SK-N-SH (cell line): Measurements from ENCODE around the gene MLLT11. TPM values are rescaled to one million over a fixed set of nuclear protein-coding genes. Genes with fewer than 3 reads are reported as not detected.
A peak's percentile ranks its signal among the peaks of the same experiment; 100 is the strongest.

Source experiments
- ELF1 ChIP-seq: IDR thresholded peaks from 2 replicates; pipeline ENCODE4 v1.4.0; 2012
- FOSL2 ChIP-seq: IDR thresholded peaks from 2 replicates; pipeline ENCODE4 v1.4.0; 2012; ENCODE audit warnings: low read depth, mild to moderate bottlenecking, moderate library complexity, borderline replicate concordance
- FOXM1 ChIP-seq: IDR thresholded peaks from 2 replicates; pipeline ENCODE4 v1.4.0; 2012; ENCODE audit warnings: low read depth, mild to moderate bottlenecking
- GABPA ChIP-seq: IDR thresholded peaks from 2 replicates; pipeline ENCODE4 v1.4.0; 2012; ENCODE audit warnings: low read depth, mild to moderate bottlenecking
- GATA2 ChIP-seq: sonication (generic); formaldehyde crosslinking; IDR thresholded peaks from 2 replicates; pipeline ENCODE4 v1.5.0; 2020; ENCODE audit warnings: mild to moderate bottlenecking, missing genetic modification reagents
- JUND ChIP-seq: IDR thresholded peaks from 2 replicates; pipeline ENCODE4 v1.4.0; 2012
- MEF2A ChIP-seq: IDR thresholded peaks from 2 replicates; pipeline ENCODE4 v1.4.0; 2012; ENCODE audit warnings: low read depth, borderline replicate concordance
- NFIC ChIP-seq: IDR thresholded peaks from 2 replicates; pipeline ENCODE4 v1.4.0; 2012; ENCODE audit warnings: borderline replicate concordance
- NRF1 ChIP-seq: IDR thresholded peaks from 2 replicates; pipeline ENCODE4 v1.6.1; 2012; ENCODE audit warnings: low read depth, mild to moderate bottlenecking, low read length
- POLR2AphosphoS5 ChIP-seq: IDR thresholded peaks from 2 replicates; pipeline ENCODE4 v1.6.1; 2012; ENCODE audit warnings: low read depth, low read length
- RAD21 ChIP-seq: IDR thresholded peaks from 2 replicates; pipeline ENCODE4 v1.6.1; 2012; ENCODE audit warnings: mild to moderate bottlenecking, low read length
- RCOR1 ChIP-seq: fragments of 150-350 bp; IDR thresholded peaks from 2 replicates; pipeline ENCODE4 v1.6.1; 2017; ENCODE audit warnings: antibody characterized with exemption, low read length
- TEAD4 ChIP-seq: IDR thresholded peaks from 2 replicates; pipeline ENCODE4 v1.4.0; 2012; ENCODE audit warnings: mild to moderate bottlenecking, borderline replicate concordance; ENCODE audit not compliant: insufficient read depth
- polyA plus RNA-seq, 3 experiments: library from polyadenylated mRNA; depleted of rRNA; stranded (reverse); fragments of >200 nt; gene quantifications; 2 replicates each; pipeline ENCODE4 v1.2.3, GENCODE V29; 2012
- TF ChIP-seq, protein P1 (sequence below): fragments of 150-350 bp; IDR thresholded peaks from 2 replicates; pipeline ENCODE4 v1.6.1; 2017; ENCODE audit warnings: antibody characterized with exemption, low read length, low read depth, borderline replicate concordance
- TF ChIP-seq, protein P2 (sequence below): fragments of 200-600 bp; sonication (generic); IDR thresholded peaks from 2 replicates; pipeline ENCODE4 v1.6.1; 2017; ENCODE audit warnings: antibody characterized with exemption, mild to moderate bottlenecking, moderate library complexity
- TF ChIP-seq, protein P3 (sequence below): IDR thresholded peaks from 2 replicates; pipeline ENCODE4 v1.6.1; 2012; ENCODE audit warnings: mild to moderate bottlenecking, low read depth, low read length, moderate library complexity
- TF ChIP-seq, protein P4 (sequence below): fragments of 150-350 bp; IDR thresholded peaks from 2 replicates; pipeline ENCODE4 v1.6.1; 2016; ENCODE audit warnings: mild to moderate bottlenecking, low read depth, low read length
- TF ChIP-seq, protein P5 (sequence below): IDR thresholded peaks from 2 replicates; pipeline ENCODE4 v1.4.0; 2012; ENCODE audit warnings: low read depth, borderline replicate concordance

Gene MLLT11
- polyA plus RNA-seq, 1 of the 3 experiments (the other 2 are of a cell fraction): 26.7 TPM

DNA sequence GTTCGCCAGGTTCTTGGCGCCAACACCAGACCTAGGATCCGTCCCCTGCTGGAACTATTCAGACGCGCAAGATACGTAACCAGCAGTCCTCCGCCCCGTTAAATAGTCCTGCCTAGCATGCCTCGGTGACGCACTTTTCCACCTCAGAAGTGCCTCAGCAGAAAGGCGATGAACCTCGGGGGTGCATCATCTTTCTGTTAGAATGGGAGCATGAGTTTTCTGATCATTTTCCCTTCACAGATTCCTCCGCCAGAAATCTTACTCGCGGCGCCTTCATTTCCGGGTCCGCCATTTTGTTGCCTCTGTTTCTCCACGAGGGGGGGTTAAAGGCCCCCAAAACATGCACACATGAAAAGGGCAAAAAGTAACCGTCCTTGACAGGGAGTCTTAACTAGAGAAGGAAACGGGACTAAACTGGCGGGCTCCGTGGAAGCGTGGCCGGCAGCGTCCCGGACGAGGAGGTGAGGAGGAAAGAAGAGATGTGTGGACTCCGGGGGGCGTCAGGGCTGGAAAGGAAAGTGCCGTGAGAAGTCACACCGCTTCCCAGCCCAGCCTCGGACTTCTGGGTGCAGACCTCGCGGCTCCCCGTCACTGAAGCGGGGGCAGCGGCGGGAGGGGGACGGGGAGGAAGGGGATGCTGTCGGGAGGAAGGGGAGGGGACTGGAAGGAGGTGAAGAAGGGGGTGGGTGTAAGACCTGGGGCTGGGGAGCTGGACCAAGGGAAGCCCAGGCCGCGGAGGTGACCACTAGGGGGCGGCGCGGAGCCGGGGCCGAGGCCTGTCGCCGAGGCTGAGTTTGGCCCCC lies 10.5 kb downstream of the MLLT11 start, which contains the start of gene GABPB2 (continued):
- TF ChIP-seq, protein P1, sequence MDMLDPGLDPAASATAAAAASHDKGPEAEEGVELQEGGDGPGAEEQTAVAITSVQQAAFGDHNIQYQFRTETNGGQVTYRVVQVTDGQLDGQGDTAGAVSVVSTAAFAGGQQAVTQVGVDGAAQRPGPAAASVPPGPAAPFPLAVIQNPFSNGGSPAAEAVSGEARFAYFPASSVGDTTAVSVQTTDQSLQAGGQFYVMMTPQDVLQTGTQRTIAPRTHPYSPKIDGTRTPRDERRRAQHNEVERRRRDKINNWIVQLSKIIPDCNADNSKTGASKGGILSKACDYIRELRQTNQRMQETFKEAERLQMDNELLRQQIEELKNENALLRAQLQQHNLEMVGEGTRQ: no peak
- TF ChIP-seq FOXM1: no peak
- TF ChIP-seq NRF1: no peak
- peak; percentile 35 for TF ChIP-seq RAD21
- peak; percentile 13; the same call in 1 of the 2 replicates for TF ChIP-seq POLR2AphosphoS5
- no peak; the same call in 1 of the 2 replicates for TF ChIP-seq JUND
- TF ChIP-seq, protein P2, sequence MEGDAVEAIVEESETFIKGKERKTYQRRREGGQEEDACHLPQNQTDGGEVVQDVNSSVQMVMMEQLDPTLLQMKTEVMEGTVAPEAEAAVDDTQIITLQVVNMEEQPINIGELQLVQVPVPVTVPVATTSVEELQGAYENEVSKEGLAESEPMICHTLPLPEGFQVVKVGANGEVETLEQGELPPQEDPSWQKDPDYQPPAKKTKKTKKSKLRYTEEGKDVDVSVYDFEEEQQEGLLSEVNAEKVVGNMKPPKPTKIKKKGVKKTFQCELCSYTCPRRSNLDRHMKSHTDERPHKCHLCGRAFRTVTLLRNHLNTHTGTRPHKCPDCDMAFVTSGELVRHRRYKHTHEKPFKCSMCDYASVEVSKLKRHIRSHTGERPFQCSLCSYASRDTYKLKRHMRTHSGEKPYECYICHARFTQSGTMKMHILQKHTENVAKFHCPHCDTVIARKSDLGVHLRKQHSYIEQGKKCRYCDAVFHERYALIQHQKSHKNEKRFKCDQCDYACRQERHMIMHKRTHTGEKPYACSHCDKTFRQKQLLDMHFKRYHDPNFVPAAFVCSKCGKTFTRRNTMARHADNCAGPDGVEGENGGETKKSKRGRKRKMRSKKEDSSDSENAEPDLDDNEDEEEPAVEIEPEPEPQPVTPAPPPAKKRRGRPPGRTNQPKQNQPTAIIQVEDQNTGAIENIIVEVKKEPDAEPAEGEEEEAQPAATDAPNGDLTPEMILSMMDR: peak; percentile 73
- TF ChIP-seq, protein P3, sequence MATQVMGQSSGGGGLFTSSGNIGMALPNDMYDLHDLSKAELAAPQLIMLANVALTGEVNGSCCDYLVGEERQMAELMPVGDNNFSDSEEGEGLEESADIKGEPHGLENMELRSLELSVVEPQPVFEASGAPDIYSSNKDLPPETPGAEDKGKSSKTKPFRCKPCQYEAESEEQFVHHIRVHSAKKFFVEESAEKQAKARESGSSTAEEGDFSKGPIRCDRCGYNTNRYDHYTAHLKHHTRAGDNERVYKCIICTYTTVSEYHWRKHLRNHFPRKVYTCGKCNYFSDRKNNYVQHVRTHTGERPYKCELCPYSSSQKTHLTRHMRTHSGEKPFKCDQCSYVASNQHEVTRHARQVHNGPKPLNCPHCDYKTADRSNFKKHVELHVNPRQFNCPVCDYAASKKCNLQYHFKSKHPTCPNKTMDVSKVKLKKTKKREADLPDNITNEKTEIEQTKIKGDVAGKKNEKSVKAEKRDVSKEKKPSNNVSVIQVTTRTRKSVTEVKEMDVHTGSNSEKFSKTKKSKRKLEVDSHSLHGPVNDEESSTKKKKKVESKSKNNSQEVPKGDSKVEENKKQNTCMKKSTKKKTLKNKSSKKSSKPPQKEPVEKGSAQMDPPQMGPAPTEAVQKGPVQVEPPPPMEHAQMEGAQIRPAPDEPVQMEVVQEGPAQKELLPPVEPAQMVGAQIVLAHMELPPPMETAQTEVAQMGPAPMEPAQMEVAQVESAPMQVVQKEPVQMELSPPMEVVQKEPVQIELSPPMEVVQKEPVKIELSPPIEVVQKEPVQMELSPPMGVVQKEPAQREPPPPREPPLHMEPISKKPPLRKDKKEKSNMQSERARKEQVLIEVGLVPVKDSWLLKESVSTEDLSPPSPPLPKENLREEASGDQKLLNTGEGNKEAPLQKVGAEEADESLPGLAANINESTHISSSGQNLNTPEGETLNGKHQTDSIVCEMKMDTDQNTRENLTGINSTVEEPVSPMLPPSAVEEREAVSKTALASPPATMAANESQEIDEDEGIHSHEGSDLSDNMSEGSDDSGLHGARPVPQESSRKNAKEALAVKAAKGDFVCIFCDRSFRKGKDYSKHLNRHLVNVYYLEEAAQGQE: no peak; the same call in 1 of the 2 replicates
- TF ChIP-seq ELF1: peak; percentile 80
- TF ChIP-seq TEAD4: no peak
- TF ChIP-seq MEF2A: no peak
- peak; percentile 14; the same call in 1 of the 2 replicates for TF ChIP-seq NFIC
- TF ChIP-seq, protein P4, sequence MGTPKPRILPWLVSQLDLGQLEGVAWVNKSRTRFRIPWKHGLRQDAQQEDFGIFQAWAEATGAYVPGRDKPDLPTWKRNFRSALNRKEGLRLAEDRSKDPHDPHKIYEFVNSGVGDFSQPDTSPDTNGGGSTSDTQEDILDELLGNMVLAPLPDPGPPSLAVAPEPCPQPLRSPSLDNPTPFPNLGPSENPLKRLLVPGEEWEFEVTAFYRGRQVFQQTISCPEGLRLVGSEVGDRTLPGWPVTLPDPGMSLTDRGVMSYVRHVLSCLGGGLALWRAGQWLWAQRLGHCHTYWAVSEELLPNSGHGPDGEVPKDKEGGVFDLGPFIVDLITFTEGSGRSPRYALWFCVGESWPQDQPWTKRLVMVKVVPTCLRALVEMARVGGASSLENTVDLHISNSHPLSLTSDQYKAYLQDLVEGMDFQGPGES: no peak
- TF ChIP-seq, protein P5, sequence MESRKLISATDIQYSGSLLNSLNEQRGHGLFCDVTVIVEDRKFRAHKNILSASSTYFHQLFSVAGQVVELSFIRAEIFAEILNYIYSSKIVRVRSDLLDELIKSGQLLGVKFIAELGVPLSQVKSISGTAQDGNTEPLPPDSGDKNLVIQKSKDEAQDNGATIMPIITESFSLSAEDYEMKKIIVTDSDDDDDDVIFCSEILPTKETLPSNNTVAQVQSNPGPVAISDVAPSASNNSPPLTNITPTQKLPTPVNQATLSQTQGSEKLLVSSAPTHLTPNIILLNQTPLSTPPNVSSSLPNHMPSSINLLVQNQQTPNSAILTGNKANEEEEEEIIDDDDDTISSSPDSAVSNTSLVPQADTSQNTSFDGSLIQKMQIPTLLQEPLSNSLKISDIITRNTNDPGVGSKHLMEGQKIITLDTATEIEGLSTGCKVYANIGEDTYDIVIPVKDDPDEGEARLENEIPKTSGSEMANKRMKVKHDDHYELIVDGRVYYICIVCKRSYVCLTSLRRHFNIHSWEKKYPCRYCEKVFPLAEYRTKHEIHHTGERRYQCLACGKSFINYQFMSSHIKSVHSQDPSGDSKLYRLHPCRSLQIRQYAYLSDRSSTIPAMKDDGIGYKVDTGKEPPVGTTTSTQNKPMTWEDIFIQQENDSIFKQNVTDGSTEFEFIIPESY: no peak
- TF ChIP-seq GATA2: no peak
- TF ChIP-seq RCOR1: no peak
- TF ChIP-seq FOSL2: no peak
- peak; percentile 42 for TF ChIP-seq GABPA
